Measurements from ENCODE around the gene ELF5.

Gene ELF5

DNA sequence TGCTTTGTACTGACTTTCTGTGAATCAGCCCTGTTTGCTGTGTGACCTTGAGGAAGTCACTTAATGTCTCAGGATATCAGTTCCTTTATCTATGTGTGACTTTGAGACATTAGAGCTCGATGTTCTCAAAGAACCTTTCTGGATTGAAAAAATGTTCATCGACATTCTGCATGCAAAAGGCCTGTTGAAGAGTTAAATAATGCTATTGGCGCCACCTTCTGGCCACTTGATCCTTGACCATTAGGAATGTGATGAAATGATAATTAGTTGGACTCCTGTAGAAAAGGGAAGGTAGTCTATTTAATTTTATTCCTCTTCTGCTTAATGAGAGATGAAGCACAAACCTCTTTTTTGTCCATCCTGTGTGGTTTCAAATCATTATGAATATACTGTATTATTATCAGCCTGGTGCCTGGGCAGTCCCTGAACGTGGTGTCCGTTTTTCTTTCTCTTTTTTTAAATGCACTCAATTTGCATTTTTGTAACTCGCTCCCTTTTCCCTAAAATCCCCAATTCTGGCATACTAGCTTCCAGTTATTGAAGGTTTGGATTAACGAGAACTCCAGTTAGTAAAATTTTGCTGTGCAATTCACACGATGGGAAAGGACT, 20.7 kb downstream of the ELF5 start:
- DNase-seq (ENCODE audit: low spot score) = peak; percentile 44

DNA sequence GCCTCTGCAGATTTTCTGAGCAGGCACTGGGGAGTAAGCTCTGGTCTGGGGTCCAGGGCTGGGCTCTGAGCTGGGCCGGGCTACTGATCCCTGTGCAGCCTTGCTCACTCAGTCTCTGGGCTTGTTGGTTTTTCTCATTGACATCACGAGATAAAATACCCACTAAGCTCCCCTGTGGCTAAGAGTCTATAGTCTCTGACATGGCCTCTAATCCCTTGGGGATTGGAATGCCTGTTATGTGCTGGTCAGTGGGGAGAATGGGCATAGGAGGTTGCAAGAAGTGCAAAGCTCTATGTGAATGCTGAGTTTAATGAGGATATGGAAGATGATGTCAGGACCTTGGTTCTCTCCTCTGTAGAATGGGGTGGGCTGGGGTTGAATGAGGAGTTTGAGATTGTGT, 23.3 kb downstream of the ELF5 start:
- no peak for DNase-seq (ENCODE audit: low spot score)

DNA sequence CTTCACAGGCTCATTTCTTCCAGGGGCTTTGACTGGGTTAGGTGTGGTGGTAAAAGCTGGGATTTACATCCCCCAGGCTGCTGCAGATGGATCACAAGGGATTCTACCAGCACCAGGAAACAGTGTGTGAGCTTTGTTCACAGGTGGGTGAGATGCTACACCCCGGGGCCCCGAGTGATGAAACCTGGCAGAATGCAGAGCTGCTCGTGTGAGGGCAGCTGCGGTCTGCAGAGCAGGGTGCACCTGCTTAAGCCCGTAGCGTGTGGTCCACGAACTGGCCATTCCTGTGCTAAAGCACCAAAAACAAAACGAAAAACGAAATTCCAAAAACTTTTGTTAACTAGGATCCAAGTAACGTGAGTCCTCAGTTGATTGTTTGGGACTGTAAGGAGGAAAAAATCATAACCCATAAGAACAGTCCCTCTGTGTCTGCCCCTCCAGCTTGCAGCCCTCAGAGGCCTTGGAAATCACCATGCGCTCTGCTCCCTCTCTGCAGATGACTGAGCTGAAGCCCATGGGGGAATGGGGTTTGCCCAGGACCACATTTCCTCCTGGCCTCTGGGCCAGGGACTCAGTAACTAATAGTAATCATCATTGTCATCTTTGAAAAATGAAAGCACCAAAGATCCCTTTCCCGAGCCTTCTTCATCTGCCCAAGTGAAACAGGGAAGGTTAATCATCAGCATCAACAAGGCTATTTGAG, 24.6 kb downstream of the ELF5 start:
- DNase-seq (ENCODE audit: low spot score) = no peak

DNA sequence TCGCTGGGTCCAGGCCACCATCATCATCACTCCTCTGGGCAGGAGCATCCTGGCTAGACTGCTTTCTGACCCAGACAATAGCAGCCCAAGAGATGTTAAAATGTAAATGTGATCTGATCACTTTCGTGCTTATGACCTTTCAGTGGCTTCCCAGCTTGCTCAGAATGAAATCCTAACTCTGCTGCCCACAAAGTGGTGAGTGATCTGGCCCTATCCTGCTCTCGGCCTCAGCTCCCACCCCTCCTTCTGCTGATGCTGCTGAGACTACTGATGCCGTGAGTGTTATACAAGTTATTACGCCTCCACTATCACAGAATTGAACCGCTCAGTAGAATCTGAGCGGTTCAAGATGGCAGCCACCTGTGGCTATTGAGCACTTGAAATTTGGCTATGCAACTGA, 26.2 kb downstream of the ELF5 start:
- no peak for DNase-seq (ENCODE audit: low spot score)

DNA sequence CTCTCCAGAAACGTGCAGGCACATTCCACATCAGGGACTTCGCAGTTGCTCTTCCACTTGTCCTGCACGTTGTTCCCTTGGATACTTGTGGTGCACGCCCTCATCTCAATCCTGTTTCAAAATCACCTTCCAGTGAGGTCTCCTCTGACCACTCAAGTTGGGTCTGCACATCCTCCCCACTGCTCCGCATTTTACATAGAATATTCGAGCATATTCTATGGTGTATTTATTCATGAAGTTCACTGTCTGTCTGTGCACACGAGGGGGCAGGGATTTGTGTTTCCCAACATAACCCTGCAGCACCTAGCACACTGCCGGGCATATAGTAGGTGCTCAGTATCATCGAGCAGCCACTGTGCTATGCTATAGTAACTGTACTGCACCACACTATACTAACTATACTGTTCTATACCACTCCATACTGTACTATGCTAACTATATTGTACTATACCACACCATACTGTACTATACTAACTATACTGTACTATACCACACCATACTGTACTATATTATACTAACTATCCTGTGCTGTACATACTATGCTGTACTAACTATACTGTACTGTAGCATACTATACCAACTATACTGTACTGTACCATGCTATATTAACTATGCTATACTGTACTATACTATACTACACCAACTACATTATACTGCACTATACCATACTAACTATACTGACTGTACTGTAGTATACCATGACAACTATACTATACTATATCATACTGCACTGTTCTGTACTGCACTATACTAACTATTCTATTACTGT, 30.3 kb downstream of the ELF5 start:
- DNase-seq (ENCODE audit: low spot score) = no peak

DNA sequence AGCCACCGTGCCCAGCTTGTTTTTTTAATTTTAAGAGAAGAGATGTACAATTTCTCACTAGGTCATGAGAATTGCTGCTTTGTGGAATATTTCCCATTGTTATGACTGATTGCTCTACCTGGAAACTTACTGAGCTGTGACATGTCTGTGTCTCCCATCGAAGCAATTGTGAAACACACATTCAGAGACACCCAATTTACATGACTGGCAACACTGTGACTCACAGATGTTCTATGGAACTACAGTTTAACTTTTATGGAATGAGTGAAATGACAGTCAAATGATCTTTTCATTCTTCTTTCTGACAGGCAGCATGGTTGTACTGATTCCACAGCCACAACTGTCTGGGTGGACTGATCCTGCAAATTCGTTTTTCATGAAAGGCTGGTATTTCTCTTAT, 32.3 kb downstream of the ELF5 start:
- no peak for DNase-seq (ENCODE audit: low spot score)

DNA sequence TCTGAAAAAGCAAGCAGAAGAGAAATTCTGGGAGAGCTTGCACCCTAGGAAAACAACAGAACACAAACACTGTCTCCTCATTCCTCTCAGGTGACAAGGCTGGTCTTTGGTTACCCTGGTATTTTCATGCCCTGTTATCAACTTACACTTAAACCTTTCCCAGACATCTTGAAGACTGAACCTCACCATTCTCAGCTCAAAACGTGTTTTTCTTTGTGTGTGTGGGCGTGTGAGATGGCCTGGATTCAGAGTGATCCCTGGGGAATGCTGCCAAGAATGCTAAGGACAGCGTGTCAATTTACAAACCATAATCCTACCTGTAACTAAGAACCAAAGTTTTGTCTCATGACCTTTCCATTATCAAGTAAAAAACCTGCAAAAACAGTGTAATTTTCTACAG, 33.3 kb downstream of the ELF5 start:
- no peak for DNase-seq (ENCODE audit: low spot score)

DNA sequence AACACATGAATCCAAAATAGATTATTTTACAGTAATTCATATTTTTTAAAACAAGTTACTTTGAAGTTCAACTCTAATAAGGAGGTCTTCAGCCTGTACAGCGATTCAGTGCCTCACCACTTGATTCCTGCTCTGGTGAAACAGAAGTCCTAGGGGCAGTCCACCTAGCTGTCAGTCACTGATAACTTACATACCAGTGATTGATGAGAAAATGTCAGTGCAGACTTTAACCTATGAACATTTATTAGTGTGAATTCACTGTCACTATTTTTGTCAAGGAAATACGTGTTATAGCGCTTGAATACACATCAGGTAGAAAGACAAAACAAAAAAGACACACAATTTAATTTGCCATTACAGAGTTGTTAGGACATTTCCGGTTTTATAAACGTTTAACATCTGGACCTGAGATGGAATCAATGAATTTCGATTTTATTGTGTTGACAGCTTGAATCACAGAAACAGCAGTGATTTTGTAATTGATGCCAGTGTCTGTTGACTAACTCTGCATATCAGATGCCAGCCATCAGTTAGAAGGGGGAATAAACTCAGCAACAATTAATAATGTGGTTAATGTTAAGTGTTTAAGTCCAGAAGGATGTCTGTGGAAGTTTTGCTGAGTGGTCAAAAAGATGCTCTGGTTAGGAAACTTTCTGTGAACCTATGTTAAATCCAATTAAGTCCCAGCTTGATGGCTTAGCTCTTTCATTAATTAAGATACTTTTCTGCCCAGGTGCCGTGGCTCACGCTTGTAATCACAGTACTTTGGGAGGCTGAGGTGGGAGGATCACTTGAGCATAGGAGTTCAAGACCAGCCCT, 34.5 kb downstream of the ELF5 start:
- DNase-seq (ENCODE audit: low spot score) = no peak

DNA sequence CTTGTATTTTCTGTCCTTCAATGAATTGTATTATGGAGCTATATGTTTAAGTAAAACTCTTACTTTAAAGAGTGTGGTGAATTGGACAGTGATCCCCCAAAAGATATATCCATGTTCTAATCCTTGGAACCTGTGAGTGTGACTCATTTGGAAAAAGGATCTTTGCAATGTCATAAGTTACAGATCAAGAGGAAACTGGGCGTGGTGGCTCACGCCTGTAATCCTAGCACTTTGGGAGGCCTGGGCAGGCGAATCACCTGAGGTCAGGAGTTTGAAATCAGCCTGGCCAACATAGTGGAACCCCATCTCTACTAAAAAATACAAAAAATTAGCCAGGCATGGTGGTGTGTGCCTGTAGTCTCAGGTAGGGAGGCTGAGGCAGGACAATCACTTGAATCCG, 36.7 kb downstream of the ELF5 start:
- DNase-seq (ENCODE audit: low spot score) = no peak

DNA sequence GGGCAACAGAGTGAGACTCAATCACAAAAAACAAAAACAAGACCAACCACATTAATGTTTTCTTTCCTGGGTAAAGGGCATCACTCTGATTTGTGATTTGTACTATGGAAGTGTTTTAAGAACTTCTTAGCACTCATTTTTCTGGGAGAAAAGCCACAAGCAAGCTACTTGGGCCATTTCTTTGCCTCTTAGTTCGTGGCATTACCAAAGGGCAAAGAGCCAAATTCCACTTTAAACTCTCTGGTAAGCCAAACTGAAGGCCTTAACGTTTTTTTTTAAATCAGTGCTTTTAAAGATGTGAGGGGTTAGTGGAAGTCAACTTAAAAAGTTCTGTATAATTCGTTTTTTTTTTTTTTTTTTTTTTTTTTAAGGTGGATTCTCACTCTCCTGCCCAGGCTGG, 37.9 kb downstream of the ELF5 start:
- no peak for DNase-seq (ENCODE audit: low spot score)

DNA sequence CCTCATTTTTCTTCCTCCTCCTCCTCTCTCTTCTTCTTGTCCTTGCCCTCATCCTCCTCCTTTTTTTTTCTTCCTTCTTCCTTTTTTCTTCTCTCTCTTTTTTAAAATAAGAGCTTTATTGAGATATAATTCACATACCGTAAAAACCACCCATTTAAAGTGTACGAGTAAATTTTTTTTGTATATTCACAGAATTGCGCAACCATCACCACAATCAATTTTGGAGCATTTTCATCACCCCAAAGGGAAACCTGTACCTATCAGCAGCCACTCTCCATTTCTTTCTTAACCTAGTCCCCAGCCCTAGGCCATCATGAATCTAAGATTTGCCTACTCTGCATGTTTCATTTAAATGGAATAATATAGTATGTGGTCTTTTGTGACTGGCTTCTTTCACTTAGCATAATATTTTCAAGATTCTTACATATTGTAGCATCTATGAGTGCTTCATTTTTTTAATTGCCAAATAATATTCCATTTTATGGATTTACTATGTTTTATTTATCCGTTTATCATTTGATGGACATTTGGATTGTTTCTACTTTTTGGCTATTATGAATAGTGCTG, 39.9 kb downstream of the ELF5 start:
- DNase-seq (ENCODE audit: low spot score) = no peak

DNA sequence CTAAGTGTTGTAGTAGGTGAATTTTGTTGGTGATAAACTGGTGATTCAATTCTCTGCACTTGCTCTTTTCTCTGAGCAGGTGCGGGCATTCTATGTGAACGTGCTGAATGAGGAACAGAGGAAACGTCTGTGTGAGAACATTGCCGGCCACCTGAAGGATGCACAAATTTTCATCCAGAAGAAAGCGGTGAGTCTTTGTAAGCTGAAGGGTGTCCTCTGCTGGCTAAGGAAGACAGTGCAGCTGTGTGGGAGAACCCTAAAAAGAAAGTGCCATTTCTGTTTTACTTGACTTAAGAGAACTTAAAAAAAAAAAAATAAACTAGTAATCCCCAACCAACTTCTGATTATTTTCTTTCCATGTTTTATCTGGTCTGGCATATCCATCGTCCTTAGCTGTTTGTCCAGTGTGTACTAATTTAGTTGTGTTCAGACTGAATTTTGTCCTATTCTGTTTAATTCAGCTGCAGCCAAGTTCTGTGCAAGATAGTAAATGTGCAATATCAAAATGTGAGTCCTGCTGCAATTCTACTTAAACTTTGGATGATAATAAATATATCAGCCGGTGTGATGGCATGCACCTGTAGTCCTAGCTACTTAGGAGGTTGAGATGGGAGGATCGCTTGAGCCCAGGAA, 45.3 kb downstream of the ELF5 start:
- peak; percentile 10 for DNase-seq (ENCODE audit: low spot score)

DNA sequence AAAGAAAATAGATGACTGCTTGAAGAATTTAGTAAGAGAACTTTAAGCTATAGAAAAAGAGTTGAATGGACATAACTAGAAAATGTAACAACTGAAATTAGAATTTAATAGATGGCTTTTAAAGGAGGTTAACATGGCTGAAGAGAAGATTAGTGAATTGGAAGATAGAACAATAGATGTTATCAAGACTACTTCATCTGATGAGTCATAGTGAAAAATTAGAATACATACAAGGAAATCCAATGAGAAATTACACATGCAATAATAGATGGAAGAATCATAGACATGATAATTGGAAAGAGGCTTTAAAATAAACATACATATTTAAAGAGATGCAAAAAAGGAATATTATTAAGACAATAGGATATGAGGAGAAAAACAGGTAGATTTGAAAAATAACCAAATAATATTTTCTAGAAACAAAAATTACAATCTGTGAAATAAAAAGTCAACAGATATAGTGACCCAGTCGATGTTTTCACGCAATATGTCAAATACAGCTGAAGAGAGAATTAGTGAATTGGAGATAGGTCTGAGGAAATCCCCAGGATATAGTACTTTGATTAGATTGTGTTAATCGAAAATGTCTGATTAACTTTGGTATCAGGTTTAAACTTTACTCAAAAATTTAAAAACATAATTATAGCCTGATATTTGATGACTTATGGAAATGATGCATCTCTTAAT, 46.6 kb downstream of the ELF5 start:
- no peak for DNase-seq (ENCODE audit: low spot score)

DNA sequence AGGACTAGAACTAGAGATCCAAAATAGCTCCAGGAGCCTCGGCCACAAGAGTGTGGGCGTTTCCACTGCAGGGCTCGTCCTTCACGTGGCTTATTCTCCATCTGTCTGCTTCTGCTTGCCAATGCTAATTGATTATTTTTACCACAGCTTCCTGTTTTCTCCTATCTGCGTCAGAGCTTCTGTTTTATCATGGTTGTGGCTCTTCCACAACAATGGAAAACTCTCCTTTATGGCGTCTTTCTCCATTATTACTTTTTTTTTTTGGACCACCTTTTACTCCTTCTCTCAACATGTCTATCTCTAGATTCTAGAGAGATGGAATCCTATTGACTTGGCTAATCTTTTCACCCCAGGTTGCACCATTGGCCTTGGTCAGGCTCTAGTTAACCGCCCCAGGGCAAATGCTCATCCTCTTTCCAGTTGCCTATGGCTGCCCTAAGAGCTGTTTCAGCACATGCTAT, 49.0 kb downstream of the ELF5 start:
- DNase-seq (ENCODE audit: low spot score) = no peak

DNA sequence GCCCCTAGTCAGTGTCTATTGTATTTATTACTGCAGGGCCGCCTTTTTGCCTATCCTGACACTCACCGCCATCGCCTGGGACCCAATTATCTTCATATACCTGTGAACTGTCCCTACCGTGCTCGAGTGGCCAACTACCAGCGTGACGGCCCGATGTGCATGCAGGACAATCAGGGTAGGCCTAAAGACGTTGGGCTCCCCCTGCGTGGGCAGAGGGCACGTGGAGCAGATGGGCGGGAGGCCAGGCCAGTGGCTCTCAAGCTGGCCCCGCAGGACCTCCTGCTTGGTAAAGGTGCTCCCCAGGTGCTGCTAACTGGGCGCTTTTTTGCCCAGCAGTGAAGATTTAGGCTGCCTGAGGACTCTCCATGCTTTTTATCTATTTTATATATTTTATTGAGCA, 52.4 kb downstream of the ELF5 start:
- DNase-seq (ENCODE audit: low spot score) = no peak

DNA sequence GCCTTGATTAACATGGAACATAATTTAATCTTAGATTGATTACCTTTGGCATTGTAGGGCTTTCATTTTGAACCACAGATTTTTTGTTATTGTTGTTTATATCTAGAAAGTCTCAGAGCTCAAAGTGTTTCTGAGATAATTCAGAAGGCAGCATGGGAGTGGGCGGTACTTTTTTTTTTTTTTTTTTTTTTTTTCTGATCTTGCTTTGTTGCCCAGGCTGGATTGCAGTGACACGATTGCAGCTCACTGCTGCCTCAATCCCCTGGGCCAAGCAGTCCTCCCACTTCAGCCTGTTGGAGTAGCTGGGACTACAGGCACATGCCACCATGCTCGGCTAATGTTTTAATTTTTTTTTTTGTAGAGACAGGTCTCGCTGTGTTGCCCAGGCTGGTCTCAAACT, 53.3 kb downstream of the ELF5 start:
- no peak for DNase-seq (ENCODE audit: low spot score)

DNA sequence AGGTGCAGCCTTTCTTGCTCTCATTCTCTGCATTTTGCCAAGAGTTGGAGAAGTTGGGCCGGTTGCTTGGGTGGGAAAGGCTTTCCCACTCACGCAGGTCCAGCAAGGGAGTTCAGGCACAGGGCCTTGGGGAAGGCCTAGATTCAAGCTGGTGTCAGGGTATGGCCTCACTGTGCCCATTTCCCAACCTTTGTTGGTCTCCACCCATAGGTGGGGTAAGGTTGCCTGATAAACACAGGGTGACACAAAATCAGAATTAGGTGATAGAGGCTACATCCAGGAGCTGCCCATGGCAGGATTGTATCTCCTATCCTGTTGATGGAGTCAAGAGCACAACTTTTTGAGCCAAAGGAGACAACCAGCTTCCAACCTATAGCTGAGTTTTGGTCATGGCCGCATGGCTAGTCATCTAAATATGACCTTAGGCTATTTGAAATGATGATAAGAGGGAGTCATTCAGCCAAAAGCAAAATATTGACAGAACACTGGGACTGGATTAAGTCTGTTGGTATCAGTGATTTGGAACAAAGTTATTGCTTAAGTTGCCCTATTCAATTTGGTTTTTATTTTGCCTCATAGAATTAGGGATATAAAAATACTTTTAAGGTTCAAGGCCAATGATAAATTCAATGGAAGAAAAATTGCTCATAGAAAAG, 54.0 kb downstream of the ELF5 start:
- no peak for DNase-seq (ENCODE audit: low spot score)

DNA sequence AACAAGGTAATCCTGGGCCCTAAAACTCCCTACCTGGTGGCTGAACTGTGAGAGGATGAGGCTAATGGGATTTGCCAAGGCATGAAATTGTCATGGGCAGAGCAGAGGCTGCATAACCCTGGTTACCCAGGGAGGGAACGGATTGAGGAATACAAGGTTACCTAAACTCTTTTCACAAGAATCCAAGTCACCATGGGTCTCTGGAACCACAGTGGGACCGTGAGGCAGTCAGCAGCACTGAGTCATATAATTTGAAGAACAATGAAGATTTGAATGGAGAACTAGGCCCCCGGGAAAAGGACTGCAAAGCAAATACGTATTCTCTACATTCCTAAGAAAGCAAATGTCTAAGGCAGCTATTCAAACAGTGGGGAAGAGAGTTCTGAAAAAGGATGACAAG, 55.1 kb downstream of the ELF5 start:
- DNase-seq (ENCODE audit: low spot score) = no peak

DNA sequence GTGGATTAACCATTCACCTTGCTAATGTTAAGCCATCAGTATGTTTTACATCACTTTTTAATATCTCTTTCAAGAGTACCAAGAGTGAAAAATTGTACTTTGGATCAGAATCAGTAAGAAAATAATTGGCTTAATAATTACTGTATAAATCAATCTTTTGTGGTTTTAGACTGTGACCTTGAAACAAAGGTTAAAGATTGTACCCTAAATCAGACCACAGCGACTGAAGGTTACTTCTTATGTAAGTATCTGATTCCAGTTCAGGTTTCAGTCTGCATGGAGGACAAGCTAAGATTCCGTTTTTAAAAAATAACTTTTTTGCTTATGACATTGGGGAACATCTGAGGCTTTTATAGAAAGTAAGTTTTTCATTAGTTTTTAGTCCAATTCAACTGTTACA, 56.0 kb downstream of the ELF5 start:
- DNase-seq (ENCODE audit: low spot score) = no peak

DNA sequence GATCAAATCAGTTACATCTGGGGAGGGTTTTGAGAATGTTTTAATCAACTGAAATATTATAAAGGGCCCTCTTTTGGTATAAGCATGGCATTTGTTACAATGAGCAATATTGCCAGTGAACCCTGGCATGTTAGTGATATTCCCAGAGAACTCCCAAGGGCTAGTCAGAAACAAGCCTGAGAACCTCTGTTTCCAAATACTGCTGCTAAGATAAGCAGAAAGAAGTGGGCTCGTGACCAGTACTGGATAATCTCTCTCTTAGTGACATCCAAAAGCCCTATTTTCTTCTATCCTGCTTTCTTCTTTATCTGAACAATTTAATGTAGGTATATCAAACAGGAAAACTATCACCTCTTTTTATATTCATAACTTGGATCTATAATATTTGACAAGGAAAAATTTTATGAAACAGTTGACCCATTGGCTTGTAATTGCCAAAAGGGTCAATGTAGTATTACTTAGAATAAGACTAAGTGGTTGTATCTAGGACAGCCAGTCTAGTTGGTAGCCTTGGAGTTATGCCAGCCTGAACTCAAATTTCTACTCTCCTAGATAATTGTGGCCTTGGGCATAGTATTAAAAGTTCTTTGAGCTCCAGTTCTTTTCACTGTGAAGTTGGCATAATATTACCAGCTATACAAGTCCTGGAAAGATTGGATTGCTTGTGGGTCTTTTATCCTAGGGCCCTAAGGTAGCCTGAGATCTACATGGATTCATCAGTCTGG, 59.1 kb downstream of the ELF5 start:
- DNase-seq (ENCODE audit: low spot score) = no peak

All from CD4-positive, alpha-beta T cell treated with Interleukin-15 for 4 hours (primary cell).